Fibroblast of peridontal ligament (primary cell): Measurements from ENCODE around the gene SLC2A4RG.

Experiments
- DNase-seq: peaks from one replicate; pipeline ENCODE4 v3.0.0-alpha.2; 2010; ENCODE audit errors: extremely low read depth

The SLC2A4RG gene

DNA sequence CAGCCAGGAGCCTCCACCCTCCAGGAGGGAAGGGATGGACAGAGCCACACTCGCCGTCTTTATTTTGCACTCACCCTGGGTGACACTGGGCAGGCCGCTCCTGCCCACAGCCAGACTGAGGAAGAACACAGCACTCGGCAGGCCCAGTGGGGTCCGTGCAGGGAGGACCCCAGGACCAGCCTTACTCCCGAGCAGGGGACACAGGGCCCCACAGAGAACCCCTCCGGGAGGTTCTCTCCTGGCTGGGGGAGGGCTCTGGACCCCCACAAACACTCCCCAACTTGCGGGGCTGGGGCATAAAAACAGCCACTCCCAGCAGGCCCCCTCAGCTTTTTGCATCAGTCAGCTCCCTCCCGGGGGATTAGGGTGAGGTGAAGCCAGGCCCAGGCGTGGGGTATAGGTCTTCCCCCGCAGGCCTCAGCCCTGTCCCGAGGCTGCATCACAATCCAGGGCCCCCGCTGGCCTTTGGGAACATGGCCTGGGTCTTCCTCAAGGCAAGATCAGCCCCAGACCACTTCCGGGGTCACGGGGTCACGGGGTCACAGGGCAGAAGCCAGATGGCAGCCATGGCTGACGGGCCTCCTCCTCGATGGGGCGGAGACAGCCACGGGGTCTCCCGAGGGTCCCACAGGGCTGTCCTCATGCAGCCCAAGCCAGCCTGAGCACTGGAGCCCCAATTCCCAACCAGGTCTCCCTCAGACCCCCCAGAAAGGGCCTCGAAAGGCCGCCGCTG is 39.9 kb upstream of the SLC2A4RG start:
- no peak for DNase-seq

DNA sequence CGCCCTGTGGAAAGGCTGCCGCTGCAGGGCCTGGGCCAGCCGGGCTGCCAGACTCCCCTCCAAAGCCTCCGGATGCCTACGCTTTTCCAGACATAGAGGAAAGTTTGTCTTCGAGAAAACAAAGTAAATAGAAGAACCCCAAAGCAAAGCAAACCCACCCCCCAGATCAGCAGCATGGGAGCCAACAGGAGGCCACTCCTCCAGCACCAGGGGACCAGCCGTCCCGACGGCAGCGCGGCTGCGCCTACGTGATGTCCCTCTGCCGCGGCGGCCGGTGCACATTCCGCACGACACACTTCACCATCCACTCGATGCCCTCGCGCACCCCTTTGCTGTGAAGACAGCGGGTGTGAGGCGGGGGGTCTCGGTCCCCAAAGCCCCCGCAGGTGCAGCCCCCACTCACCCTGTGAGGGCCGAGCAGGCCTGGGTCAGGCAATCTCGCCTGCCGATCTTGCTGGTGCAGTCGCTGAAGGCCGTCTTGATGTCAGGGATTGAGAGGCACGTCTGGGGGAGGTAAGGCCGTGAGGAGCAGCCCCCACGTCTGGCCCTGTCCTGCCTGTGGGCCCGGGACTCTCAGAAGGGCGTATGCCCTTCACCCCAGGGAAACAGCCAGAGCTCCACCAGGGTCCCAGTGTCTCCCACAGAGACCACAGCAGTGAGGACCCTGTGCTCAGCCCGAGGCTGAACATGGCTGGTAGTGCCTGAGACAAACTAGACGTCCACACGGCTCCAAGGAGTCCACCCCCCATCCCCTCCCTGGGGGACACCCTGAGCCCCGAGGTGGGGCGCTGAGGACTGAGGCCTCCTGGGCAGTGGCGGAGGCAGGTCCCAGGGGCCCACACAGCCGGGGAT is 39.2 kb upstream of the SLC2A4RG start:
- no peak for DNase-seq

DNA sequence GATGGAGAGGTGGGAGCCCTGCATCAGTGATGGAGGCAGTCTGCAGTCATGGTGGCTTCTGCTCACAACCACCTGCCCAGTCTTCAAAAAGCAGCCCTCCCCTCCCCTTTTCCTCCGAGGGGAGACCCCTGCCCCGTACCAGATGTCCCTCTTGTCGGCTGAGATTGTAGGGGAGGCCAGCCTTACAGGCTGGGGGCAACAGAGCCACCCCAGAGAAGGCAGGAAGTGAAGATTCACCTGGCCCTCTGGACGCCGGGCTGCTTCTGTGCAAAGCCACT is 38.6 kb upstream of the SLC2A4RG start:
- no peak for DNase-seq

DNA sequence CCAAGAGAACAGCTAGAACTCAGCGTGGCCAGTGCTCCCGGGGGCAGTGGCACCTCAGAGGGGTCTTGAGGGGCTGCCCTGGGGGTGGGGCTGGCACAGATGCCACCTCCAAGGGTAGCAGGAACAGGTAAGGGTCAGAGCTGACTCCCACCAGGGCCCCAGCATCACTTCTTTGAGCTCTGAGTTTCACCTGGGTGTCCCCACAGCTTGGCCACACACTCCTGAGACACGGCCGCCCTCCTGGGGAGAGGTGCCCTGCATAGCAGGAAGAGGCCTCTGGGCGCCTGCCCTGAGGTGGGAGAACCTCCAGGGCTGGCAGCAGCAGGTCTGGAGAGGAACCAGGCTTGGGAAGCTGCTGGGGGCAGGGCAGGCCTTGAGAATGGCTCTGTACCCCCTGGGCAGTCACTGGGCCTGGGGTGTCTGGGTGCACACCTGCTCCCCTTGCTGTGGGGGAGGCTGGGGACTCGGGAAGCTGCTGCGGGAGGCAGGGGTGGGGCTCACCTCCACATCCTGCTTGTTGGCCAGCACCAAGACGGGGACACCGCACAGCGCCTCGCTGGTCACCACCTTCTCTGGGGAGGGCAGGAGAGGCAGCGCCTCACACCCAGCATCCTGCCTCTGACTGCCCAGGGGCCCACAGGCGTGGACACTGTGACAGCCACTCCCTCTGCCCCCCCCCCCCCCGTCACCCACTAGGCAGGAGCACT is 38.1 kb upstream of the SLC2A4RG start:
- no peak for DNase-seq

DNA sequence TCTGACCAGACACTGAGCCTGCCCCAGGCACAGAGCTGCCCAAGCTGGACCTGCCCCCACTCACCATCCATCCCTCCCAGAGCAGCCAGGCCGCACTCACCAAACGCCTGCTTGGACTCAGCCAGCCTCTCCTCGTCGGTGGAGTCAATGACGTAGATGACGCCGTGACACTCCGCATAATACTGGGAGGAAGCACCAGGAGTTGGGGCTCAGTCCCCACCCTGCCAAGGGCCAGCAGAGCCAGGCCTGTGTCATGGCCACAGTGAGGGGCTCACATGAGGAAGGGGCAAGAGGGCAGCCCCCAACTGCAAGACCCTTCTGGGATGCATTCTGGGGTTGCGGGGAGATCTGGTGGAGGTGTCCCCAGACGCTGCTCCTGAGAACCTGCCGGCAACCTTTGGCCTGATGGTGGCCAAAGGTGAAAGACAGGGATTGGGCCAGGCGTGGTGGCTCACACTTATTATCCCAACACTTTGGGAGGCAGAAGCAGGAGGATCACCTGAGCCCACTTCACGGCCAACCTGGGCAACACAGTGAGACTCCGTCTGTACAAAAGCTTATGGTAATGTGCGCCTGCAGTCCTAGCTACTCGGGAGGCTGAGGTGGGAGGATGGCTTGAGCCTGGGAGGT is 37.4 kb upstream of the SLC2A4RG start:
- no peak for DNase-seq

DNA sequence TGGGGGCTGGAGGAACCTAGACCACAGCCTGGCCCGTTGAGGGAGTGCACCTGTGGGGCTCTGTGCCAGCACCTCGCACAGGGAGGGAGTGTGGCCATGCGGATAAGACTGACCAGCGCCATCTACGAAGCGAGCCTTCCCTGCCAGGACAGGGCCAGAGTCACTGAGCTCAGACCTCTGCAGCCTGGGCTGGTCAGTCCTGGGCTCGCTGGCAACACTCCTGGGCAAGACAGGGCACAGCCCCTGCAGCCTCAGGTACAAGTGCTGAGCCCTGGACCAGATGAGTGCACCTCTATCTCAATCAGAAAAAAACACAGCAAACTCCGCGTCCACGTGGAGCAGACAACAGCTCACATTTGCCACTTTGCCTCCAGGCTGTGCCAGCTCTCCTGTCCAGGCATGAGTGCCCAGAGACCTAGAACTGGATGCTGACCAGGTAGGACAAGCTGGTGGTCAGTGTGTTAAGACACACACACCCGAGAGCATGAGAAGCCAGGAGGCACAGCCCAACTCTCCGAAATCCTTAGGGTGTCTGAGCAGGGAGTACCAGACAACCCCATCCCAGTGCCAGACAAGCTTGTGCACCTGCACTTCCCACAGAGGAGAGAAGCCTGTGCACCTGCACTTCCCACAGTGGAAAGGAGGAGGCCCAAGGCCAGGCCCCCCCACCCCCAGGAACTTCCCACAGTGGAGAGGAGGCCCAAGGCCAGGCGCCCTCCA is 36.7 kb upstream of the SLC2A4RG start:
- no peak for DNase-seq

DNA sequence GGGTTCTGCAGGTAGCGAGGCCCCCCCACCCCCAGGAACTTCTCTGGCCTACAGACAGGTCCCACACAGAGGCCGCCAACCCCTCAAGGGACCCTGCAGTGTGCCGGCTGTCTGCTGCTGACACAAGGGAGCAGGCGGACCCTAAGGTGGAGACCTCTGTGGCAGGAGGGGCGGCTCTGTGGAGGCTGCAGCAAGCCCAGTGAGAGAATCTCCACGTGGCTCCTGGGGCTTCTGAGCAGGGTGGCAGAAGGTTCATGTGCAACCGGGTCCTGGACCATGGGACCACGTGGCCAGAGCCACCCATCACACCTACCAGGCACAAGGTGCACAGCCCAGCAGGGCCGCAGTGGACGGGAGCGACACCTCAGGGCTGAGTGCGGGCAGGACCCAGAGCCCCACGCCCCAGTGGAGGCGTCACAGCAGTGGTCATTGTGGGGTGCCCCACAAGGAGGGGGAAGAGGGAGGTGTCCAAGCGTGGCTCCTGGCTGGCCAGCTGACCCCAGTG is 36.1 kb upstream of the SLC2A4RG start:
- DNase-seq = no peak

DNA sequence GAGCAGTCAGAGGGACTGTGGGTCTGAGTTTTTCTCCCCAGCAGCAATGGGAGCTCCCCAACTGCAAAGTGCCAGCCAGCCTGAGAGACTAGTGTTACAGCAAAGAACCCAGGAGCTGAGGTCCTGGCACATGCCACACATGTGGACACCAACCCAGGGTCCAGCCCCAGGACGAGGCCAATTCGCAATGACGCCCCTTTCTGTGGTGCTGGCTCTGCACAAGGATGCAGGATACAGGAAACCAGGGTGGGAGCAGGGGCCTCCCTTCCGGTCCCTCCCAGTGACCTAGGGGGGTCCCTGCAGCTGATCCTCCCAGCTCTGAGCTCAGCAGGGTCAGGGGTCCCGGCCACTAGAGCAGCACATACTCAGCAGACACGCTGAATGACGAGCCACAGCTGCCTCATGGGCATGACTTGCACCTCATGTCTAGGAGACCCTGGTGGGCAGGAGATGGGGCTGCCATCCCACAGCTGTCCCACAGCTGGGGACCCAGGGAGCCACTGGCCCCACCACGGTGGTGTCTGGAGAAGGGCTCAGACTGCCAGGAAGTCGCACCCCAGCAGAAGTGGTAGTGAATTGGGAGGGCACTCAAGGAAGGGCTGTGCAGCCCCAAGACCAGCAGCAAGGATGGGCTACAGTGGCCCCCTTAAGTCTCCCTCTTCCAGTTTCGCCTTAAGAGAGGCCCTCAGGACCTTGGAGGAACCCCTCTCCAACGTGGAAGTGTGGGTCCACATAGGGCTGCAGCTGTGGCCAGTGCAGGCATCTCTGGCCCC is 35.4 kb upstream of the SLC2A4RG start:
- no peak for DNase-seq

DNA sequence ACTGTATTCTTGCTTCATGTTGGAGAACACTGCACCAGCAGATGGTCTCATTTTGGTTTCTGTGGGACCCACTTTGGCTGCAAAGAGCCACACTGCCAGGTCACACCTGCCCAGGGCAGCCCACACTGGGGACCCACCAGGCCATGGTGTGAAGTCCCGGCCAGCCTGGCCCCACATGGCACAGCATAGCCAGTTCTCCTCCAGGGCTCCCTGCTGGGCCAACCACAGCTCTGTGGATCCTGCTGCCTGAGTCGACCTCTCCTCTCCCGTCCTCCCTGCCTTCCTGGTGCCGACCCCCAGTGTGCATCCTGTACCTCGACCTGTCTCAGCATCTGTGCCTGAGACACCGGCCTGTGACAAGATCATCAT is 34.8 kb upstream of the SLC2A4RG start:
- DNase-seq = no peak

DNA sequence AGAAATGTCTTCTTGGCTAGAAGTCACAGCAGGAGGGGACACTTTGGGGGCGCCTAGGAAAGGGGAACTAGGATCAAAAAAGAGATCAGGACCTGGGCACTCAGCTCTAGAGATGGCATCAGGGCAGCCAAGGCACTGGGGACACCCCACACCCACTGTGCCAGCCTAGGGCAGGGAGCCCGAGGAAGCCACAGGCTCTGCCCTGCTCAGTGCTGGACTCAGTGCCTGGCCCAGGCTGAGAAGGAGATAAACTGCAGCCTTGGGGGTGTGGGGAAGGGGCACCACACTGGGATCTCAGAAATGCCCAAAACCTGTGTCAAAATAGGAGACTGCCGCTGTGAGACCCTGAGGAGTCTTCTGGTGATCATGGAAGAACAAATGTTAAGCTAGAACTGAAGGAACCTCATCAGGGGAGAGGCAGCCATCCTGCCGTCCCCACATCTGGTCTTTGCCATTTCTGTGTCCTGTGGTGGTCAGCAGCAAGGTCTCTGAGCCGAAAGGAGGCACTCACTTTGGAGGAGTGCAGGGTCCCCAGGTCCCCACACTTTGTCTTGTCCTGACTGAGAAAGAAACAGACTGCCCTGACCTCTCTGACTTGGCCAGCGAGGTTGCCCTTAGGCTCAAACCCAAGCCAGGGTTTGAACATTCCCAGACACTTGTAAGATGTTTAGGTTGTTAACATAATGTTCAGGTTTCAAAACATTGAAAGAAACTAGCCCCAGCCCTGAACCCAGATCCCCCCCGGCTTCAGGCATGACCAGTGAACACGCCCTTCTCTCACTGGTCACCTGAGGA is 34.1 kb upstream of the SLC2A4RG start:
- DNase-seq = no peak

DNA sequence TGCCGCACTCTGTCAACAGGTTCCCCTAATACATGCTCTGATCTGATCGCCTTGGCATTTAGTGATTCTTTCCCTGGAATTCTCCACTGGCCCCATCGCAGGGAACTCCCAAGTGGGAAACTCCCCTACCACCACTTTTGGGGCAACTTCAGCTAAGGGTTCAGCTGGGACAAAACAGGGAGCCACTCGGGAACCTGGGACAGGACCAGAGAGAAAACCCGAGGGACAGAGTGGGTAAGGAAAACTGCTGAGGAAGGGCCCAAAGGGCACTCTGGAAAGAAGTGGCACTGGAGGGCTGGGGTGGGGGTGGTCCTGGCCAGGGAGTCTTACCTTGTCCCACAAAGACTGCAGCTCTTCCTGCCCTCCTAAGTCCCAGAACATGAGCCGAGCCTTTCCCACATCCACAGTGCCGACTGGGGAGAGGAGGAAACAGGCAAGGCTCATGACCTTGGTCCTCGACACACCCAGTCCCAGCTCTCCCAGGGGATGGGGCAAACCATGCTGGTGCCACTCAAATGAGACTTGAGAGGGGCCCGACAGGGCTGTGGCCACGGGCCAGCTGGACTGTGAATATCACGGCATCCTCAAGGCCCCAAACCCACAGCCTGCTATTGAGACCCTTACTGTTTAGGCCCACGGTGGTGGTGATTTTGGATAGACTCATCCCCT is 33.4 kb upstream of the SLC2A4RG start:
- DNase-seq = no peak

DNA sequence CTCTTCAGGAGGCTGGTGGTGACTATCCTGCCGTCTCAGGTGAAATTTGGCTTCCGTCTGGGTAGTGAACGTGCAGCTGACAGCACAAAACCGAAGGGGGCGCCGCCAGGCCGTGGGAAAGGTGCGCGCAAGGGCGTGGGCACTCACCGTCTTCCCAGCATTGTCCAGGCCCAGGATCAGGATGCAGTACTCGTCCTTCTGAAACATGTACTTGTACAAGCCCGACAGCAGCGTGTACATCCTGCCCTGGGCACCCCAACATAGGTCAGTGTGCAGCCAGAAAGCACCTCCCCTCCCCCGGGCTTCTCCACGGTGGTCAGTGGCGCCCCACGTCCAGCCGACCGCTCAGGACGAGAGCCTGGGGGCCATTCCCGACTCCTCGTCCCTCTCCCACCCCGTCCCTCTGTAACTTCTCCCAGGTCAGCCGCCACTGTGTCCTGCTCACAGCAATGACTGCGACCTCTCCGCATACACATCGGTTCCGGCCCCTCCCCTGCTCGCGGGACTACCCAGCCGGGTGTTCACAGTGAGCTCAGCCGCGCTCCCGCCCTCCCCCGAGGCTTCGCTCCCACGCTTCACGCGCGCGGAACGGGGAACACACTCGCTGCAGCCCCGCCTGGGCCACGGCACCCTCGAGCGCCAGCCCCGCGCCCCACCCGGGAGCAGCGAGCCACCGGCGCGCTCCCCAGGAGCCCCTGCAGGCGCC is 32.6 kb upstream of the SLC2A4RG start:
- DNase-seq = no peak

DNA sequence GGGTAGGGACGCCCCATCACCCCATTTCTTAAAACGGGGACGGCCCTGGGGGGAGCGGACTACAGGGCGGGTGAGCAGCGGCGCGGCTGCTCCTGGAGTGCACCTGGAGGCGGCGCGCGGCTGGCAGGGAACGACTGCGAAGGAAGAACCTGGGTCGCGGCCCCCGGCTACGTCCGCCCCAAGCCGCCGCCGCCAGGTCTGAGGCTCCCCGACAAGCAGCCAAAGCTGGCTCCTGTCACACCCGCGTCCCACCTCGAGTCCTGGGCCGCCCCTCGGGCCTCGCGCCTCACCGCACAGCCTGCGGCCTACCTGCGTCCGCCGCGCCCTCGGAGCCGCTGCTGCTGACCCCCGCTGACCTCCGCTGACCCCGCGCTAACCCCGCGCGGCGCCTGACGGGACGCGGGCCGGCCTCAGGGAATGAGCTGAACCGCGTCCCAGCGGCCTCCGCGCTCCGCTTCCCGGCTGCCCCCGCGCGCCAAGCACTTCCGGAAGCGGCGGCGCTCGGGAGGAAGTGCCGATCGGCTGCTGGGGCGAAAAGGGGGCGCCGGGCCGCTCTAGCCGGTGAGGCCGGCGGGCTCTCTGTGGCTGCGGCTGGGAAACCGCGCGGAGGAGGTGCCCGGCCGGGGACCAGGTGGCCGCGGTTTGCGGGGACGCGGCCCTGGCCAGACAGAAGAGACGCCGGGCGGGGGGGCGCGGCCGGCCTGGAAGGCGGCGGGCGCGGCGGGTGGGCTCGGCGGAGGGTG is 31.8 kb upstream of the SLC2A4RG start, which contains the start of the genes ARFRP1 and ZGPAT:
TSS of gene ARFRP1 (minus strand) at position 419 of the 743 bp plus-strand sequence. CDS start 885 bp downstream, outside the sequence.
TSS of gene ZGPAT (plus strand) at position 482 of the 743 bp plus-strand sequence. CDS start 542 bp downstream, outside the sequence.
- DNase-seq = peak; percentile 66

DNA sequence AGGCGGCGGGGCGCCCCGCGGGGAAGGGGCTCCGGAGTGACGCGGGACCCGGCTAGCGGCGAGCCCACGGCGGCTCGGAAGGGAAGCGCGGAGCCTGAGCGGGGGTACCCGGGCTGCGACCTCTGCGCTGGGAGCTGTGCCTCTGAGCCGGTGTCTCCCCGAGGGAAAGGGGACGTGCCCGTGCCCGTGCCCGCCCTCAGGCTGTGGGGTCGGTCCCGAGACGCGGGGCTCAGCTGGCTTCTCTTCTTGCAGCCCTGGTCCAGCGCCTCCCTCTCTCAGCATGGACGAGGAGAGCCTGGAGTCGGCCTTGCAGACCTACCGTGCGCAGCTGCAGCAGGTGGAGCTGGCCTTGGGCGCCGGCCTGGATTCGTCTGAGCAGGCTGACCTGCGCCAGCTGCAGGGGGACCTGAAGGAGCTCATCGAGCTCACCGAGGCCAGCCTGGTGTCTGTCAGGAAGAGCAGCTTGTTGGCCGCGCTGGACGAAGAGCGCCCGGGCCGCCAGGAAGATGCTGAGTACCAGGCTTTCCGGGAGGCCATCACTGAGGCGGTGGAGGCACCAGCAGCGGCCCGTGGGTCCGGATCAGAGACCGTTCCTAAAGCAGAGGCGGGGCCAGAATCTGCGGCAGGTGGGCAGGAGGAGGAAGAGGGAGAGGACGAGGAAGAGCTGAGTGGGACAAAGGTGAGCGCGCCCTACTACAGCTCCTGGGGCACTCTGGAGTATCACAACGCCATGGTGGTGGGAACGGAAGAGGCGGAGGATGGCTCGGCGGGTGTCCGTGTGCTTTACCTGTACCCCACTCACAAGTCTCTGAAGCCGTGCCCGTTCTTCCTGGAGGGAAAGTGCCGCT is 31.1 kb upstream of the SLC2A4RG start:
- no peak for DNase-seq

DNA sequence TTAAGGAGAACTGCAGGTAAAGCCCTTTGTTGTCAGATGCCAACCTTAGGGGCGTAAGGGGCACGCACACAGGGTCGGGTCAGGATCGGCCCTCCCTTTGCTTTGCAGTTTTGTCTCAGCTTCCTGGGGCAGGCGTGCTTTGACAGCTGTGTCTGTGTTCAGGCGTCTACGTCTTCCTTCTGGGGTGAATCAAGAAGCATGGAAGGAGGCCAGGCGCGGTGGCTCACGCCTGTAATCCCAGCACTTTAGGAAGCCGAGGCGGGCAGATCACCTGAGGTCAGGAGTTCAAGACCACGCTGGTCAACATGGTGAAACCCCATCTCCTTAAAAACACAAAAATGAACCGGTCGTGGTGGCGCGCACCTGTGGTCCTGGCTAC is 30.4 kb upstream of the SLC2A4RG start:
- DNase-seq = no peak

DNA sequence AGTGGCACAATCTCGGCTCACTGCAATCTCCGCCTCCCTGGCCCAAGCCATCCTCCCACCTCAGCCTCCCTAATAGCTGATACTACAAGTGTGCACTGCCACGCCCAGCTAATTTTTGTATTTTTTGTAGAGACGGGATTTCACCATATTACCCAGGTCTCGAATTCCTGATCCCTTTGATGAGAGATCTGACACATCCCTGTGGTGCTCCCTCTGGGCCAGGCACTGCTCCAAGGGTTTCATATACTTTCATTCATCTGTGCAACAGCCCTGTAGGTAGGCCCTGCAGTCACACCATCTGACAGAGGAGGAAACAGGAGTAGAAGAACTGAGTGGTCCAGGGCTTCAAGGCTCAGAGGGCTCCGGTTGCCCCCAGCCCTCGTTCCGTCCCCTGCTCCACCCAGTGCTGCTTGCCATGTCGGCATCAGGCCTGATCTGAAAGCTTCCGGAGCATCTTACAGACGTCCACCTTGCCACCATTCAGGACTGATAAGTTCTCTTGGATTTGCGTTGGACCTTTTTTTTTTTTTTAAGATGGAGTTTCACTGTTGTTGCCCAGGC is 28.4 kb upstream of the SLC2A4RG start:
- DNase-seq = no peak

DNA sequence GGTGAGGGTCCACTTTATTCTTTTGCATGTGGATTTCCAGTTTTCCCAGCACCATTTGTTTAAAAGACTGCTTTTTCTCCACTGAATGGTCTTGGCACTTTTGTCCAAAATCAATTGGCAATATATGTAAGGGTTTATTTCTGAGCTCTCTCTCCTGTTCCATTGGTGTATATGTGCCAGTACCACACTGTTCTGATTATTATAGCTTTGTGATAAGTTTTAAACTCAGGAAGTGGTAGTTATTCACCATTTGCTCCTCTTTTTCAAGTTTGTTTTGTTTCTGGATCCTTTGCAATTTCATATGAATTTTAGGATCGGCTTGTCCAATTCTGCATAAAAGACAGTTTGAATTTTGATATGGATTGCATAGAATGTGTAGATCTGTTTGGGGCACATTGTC is 27.4 kb upstream of the SLC2A4RG start:
- no peak for DNase-seq
